Neural progenitor cell (in vitro differentiated cells): ENCODE results near the gene COG5. TPM values are rescaled to one million over a fixed set of nuclear protein-coding genes. Genes with fewer than 3 reads are reported as not detected.

Source experiments
- DNase-seq: peaks from one replicate; pipeline ENCODE4 v3.0.0-alpha.2; 2016; ENCODE audit warnings: low spot score
- H2AFZ ChIP-seq: fragments of 200-600 bp; sonication (generic); replicated peaks from 2 replicates; pipeline ENCODE4 v1.6.1; 2016; ENCODE audit warnings: antibody characterized with exemption
- H3F3A ChIP-seq: fragments of 200-600 bp; sonication (generic); 2 replicates; pipeline ENCODE4 v1.6.1; 2016; ENCODE audit warnings: antibody characterized with exemption, low read depth
- H3K27ac ChIP-seq: fragments of 200-600 bp; sonication (generic); 2 replicates; pipeline ENCODE4 v1.5.1; 2016; ENCODE audit warnings: mild to moderate bottlenecking
- H3K27me3 ChIP-seq: fragments of 200-600 bp; sonication (generic); 2 replicates; pipeline ENCODE4 v1.6.1; 2016; ENCODE audit warnings: mild to moderate bottlenecking, moderate library complexity
- H3K36me3 ChIP-seq: fragments of 200-600 bp; sonication (generic); 2 replicates; pipeline ENCODE4 v1.5.1; 2016
- H3K4me1 ChIP-seq: fragments of 200-600 bp; sonication (generic); 2 replicates; pipeline ENCODE4 v1.6.1; 2016; ENCODE audit warnings: mixed run types
- H3K4me2 ChIP-seq: fragments of 200-600 bp; sonication (generic); 2 replicates; pipeline ENCODE4 v1.6.1; 2016
- H3K4me3 ChIP-seq: fragments of 200-600 bp; sonication (generic); 2 replicates; pipeline ENCODE4 v1.5.1; 2016
- H3K79me2 ChIP-seq: fragments of 200-600 bp; sonication (generic); 2 replicates; pipeline ENCODE4 v1.6.1; 2016; ENCODE audit warnings: low read depth
- H3K9ac ChIP-seq: fragments of 200-600 bp; sonication (generic); 2 replicates; pipeline ENCODE4 v1.6.1; 2016
- H3K9me3 ChIP-seq: fragments of 200-600 bp; sonication (generic); 2 replicates; pipeline ENCODE4 v1.5.1; 2016; ENCODE audit warnings: low read depth
- H4K20me1 ChIP-seq: fragments of 200-600 bp; sonication (generic); 2 replicates; pipeline ENCODE4 v1.6.1; 2016; ENCODE audit warnings: low read depth
- H3K27ac Mint-ChIP-seq: 3 replicates; pipeline ENCODE4 v1.8.0; 2021; ENCODE audit warnings: mixed read lengths
- H3K27me3 Mint-ChIP-seq: 2 replicates; pipeline ENCODE4 v1.8.0; 2022; ENCODE audit warnings: low read depth, mild to moderate bottlenecking, inconsistent platforms, moderate library complexity, mixed read lengths; ENCODE audit not compliant: insufficient read depth
- H3K36me3 Mint-ChIP-seq: 3 replicates; pipeline ENCODE4 v1.8.0; 2021; ENCODE audit warnings: mixed read lengths
- H3K4me1 Mint-ChIP-seq: 3 replicates; pipeline ENCODE4 v1.8.0; 2021; ENCODE audit warnings: mixed read lengths
- H3K4me3 Mint-ChIP-seq: 3 replicates; pipeline ENCODE4 v1.8.0; 2021; ENCODE audit warnings: mild to moderate bottlenecking, moderate library complexity, mixed read lengths
- H3K9me3 Mint-ChIP-seq: 3 replicates; pipeline ENCODE4 v1.8.0; 2020; ENCODE audit warnings: mixed read lengths
- CTCF ChIP-seq: fragments of 200-600 bp; sonication (generic); IDR thresholded peaks from 2 replicates; pipeline ENCODE4 v1.5.1; 2017; ENCODE audit warnings: antibody characterized with exemption, mild to moderate bottlenecking
- EZH2 ChIP-seq: fragments of 200-600 bp; sonication (generic); IDR thresholded peaks from 2 replicates; pipeline ENCODE4 v1.6.1; 2017; ENCODE audit warnings: antibody characterized with exemption, mild to moderate bottlenecking, moderate library complexity
- EZH2phosphoT487 ChIP-seq: fragments of 200-600 bp; sonication (generic); IDR thresholded peaks from 2 replicates; pipeline ENCODE4 v1.6.1; 2017; ENCODE audit warnings: antibody characterized with exemption
- total RNA-seq: library from RNA; depleted of rRNA; stranded (reverse); fragments of >200 nt; gene quantifications from 2 replicates; pipeline ENCODE4 v1.2.3, GENCODE V29; 2015; ENCODE audit warnings: low replicate concordance

Gene COG5
- total RNA-seq, 1 donor from 2014 or later: 90.5 TPM

DNA sequence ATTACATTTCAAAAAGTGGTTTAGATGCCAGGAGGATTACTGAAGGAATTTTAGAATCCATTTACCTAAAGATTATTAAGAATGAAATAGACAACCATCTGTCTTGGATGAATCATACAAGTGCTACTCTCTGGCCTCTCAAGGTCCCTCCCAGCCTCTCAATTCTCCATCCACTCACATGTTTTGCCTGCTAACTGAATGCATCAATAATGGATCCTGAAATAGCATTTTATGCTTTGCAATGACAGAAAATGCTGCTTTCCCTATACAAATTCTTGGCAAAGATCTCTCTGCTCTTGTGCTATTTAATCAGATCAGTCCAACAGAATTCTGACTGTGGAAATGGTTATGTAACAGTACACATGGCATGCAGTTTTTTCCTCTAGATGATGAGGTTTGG lies 326.9 kb downstream of the COG5 start:
- H3K36me3 ChIP-seq: no peaks in the 10 kb centered on the region
- Mint-ChIP-seq H3K9me3 (no peaks in the 10 kb centered on the region), H3K27me3 (peaks cover 2% of the 10 kb centered on the region), H3K36me3 (no peaks in the 10 kb centered on the region), H3K4me1 (no peaks in the 10 kb centered on the region), H3K27ac (no peak overlapping the region), H3K4me3 (no peak overlapping the region)
- no peaks in the 10 kb centered on the region for H3F3A ChIP-seq
- no peaks in the 10 kb centered on the region for H3K79me2 ChIP-seq
- H3K27me3 ChIP-seq: no peaks in the 10 kb centered on the region
- TF ChIP-seq EZH2 (no peak), CTCF (no peak), EZH2phosphoT487 (no peak)
- no peak overlapping the region for H3K9ac ChIP-seq
- no peaks in the 10 kb centered on the region for H3K4me1 ChIP-seq
- no peak overlapping the region for H3K4me2 ChIP-seq
- no peak overlapping the region for H3K4me3 ChIP-seq
- no peak for DNase-seq
- no peaks in the 10 kb centered on the region for H4K20me1 ChIP-seq
- no peaks in the 10 kb centered on the region for H3K9me3 ChIP-seq
- H3K27ac ChIP-seq: no peak overlapping the region
- no peak overlapping the region for H2AFZ ChIP-seq

DNA sequence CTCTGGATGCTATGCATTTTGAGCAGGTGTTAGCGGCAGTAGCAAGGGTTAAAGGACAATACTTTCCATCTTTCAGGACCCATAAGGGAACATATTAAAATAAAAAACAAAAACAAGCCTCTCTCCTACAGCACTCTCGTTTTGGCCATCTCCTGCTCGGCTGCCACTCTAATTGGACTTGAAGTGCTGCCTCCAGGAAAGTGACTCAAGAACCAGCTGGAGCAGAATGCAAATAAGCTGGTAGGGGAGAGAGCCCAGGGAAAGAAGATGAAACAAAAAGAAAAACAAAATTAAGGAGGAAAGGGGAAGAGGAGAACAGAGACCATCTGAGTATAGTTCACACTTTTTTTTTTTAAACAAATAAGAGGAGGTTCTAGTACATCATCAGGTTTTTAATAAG lies 329.3 kb downstream of the COG5 start:
- no peaks in the 10 kb centered on the region for H3K36me3 ChIP-seq
- no peaks in the 10 kb centered on the region for H3K79me2 ChIP-seq
- H3K9me3 ChIP-seq: no peaks in the 10 kb centered on the region
- H3K9me3 Mint-ChIP-seq: no peaks in the 10 kb centered on the region
- H3K4me3 ChIP-seq: no peak overlapping the region
- no peaks in the 10 kb centered on the region for H3K4me1 Mint-ChIP-seq
- H3K27me3 ChIP-seq: no peaks in the 10 kb centered on the region
- no peaks in the 10 kb centered on the region for H3F3A ChIP-seq
- no peaks in the 10 kb centered on the region for H3K4me1 ChIP-seq
- DNase-seq: no peak
- no peak overlapping the region for H2AFZ ChIP-seq
- peaks cover 2% of the 10 kb centered on the region for H3K27me3 Mint-ChIP-seq
- H3K27ac Mint-ChIP-seq: no peak overlapping the region
- no peak overlapping the region for H3K9ac ChIP-seq
- H4K20me1 ChIP-seq: no peaks in the 10 kb centered on the region
- no peak overlapping the region for H3K4me3 Mint-ChIP-seq
- TF ChIP-seq EZH2phosphoT487 (no peak), CTCF (no peak), EZH2 (no peak)
- peaks cover 2% of the 10 kb centered on the region for H3K36me3 Mint-ChIP-seq
- no peak overlapping the region for H3K27ac ChIP-seq
- no peak overlapping the region for H3K4me2 ChIP-seq

DNA sequence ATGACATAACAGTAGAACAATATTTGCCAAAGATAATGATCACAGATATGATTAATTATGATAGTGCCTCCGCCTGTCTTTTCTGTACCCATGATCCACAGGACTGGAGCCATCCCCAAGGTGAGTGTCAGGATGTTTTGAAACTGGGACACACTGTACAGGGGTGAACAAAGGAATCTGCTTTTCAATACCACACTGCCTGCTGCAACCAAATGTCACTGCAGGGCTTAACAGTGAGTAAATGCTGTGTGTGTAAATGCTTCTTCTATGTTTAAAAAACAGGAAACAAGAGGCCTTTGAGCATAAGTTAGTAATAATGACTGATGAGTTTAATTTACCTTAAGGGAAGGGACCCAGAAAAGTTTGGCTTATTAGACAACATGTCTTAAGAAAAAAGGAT lies 329.7 kb downstream of the COG5 start:
- no peak overlapping the region for H3K27ac Mint-ChIP-seq

More for the DNA sequence above, 329.7 kb downstream of the COG5 start:
- DNase-seq: no peak
- H3K36me3 Mint-ChIP-seq: peaks cover 2% of the 10 kb centered on the region
- no peak overlapping the region for H3K27ac ChIP-seq
- H3K27me3 ChIP-seq: no peaks in the 10 kb centered on the region
- H3K36me3 ChIP-seq: no peaks in the 10 kb centered on the region
- no peak overlapping the region for H3K9ac ChIP-seq
- no peaks in the 10 kb centered on the region for H3K9me3 ChIP-seq
- no peaks in the 10 kb centered on the region for H3K79me2 ChIP-seq
- no peaks in the 10 kb centered on the region for H3K9me3 Mint-ChIP-seq
- H2AFZ ChIP-seq: no peak overlapping the region
- no peak overlapping the region for H3K4me3 ChIP-seq
- TF ChIP-seq EZH2phosphoT487 (no peak), CTCF (no peak)
- H3K27me3 Mint-ChIP-seq: peaks cover 2% of the 10 kb centered on the region
- H3K4me1 Mint-ChIP-seq: no peaks in the 10 kb centered on the region
- no peak overlapping the region for H3K4me3 Mint-ChIP-seq
- H3K4me2 ChIP-seq: no peak overlapping the region
- H3F3A ChIP-seq: no peaks in the 10 kb centered on the region
- no peaks in the 10 kb centered on the region for H4K20me1 ChIP-seq
- no peaks in the 10 kb centered on the region for H3K4me1 ChIP-seq
